K562 (cell line): Measurements from ENCODE around the gene ENTR1. TPM values are rescaled to one million over a fixed set of nuclear protein-coding genes. Genes with fewer than 3 reads are reported as not detected.

Experiments used
- ATAC-seq: fragments of 200-7000 bp; cut with Tn5 transposase; 3 replicates; pipeline ENCODE4 v1.9.1; 2020; ENCODE audit warnings: moderate library complexity
- BruUV-seq: library from RNA; stranded (reverse); fragments of 400-500 nt; replicated peaks from 2 replicates; lab custom pipeline; 2021; lab: Mats Ljungman, UMichigan
- CTCF ChIA-PET: fragments of 300-600 bp; formaldehyde crosslinking; extraction: SDS; loops from one replicate; lab custom pipeline; 2021; ENCODE audit warnings: low intra/inter-chr PET ratio; lab: Yijun Ruan, JAX
- POLR2A ChIA-PET: fragments of 300-600, 350-650 bp; sonication (Branson Sonifier 250); formaldehyde crosslinking; extraction: SDS; loops from one replicate; lab custom pipeline; 2021; ENCODE audit warnings: antibody characterized with exemption, inconsistent platforms; lab: Yijun Ruan, JAX
- DNase-seq, 4 experiments: peaks; one replicate each; pipeline versions ENCODE4 v3.0.0 to v3.0.0-alpha.2; 2011 to 2018; ENCODE audit warnings: low spot score in 3 of 4, mixed read lengths in 3 of 4; ENCODE audit errors: extremely low read depth in 1 of 4
- FAIRE-seq: peaks from 2 replicates; lab custom pipeline; 2011; peaks lifted over from hg19 to GRCh38; lab: Jason Lieb, UNC
- H2AFZ ChIP-seq: 2 replicates; pipeline ENCODE4 v1.6.0; 2011; ENCODE audit warnings: low read depth, low read length, control low read depth, inconsistent platforms
- H3K27ac ChIP-seq: fragments of 200-600 bp; 3 replicates; pipeline ENCODE4 v1.8.0; 2011; ENCODE audit warnings: low read depth, mild to moderate bottlenecking, control low read depth, inconsistent platforms, low read length, moderate library complexity, mixed read lengths; ENCODE audit errors: extremely low read depth
- H3K27me3 ChIP-seq, 2 experiments: fragments of 300-600 bp in 1 of 2; 2 replicates in 1 of 2; 3 replicates in 1 of 2; pipeline versions ENCODE4 v1.6.0 to v1.8.0; 2011; ENCODE audit warnings: inconsistent platforms in 2 of 2, low read length in 2 of 2, mild to moderate bottlenecking in 1 of 2, mixed read lengths in 1 of 2, moderate library complexity in 1 of 2; ENCODE audit not compliant: control insufficient read depth in 2 of 2, insufficient read depth in 2 of 2
- H3K36me3 ChIP-seq: fragments of 300-600 bp; 3 replicates; pipeline ENCODE4 v1.8.0; 2011; ENCODE audit warnings: mild to moderate bottlenecking, low read length, inconsistent platforms; ENCODE audit not compliant: control insufficient read depth, insufficient read depth
- H3K4me1 ChIP-seq, 2 experiments: fragments of 200-600 bp in 1 of 2; replicated peaks in 1 of 2; 2 replicates in 1 of 2; 3 replicates in 1 of 2; pipeline versions ENCODE4 v1.5.1 to v1.8.0; 2011; ENCODE audit warnings: inconsistent platforms in 2 of 2, low read length in 2 of 2, mild to moderate bottlenecking in 1 of 2, mixed read lengths in 1 of 2, moderate library complexity in 1 of 2; ENCODE audit not compliant: control insufficient read depth in 2 of 2, insufficient read depth in 2 of 2
- H3K4me2 ChIP-seq: 2 replicates; pipeline ENCODE4 v1.6.1; 2011; ENCODE audit warnings: low read length, control low read depth, inconsistent platforms, mixed read lengths; ENCODE audit not compliant: insufficient read depth
- H3K4me3 ChIP-seq: fragments of 200-600 bp; sonication (generic), shearing (Covaris generic); 2 replicates; pipeline ENCODE4 v1.5.1; 2016; ENCODE audit warnings: control low read depth, inconsistent platforms
- H3K79me2 ChIP-seq: fragments of 200-600 bp; 3 replicates; pipeline ENCODE4 v1.8.0; 2011; ENCODE audit warnings: low read length, inconsistent platforms; ENCODE audit not compliant: control insufficient read depth, insufficient read depth
- H3K9ac ChIP-seq, 2 experiments: 2 replicates each; pipeline versions ENCODE4 v1.6.0 to v1.6.1; 2011; ENCODE audit warnings: low read depth in 2 of 2, low read length in 2 of 2, control low read depth in 1 of 2, inconsistent platforms in 1 of 2, mild to moderate bottlenecking in 1 of 2, mixed read lengths in 1 of 2; ENCODE audit not compliant: insufficient read depth in 1 of 2
- H3K9me1 ChIP-seq: one replicate; pipeline ENCODE4 v1.6.0; 2011; ENCODE audit warnings: inconsistent platforms, mild to moderate bottlenecking, low read length, moderate library complexity; ENCODE audit not compliant: control insufficient read depth, insufficient read depth
- H3K9me3 ChIP-seq: replicated peaks from 2 replicates; pipeline ENCODE4 v1.5.1; 2011; ENCODE audit warnings: low read depth, low read length, inconsistent platforms; ENCODE audit not compliant: control insufficient read depth, insufficient read depth
- H4K20me1 ChIP-seq: replicated peaks from 2 replicates; pipeline ENCODE4 v1.6.1; 2011; ENCODE audit warnings: low read length, inconsistent platforms, mixed read lengths; ENCODE audit not compliant: control insufficient read depth, insufficient read depth
- CCNT2 ChIP-seq: IDR thresholded peaks from 2 replicates; pipeline ENCODE4 v1.6.1; 2011; ENCODE audit warnings: borderline replicate concordance, low read depth, mild to moderate bottlenecking, moderate library complexity, mixed read lengths, low read length; ENCODE audit not compliant: insufficient read length; ENCODE audit errors: extremely low read depth
- E2F6 ChIP-seq, 2 experiments: IDR thresholded peaks; 2 replicates each; pipeline ENCODE4 v1.6.1; 2011; ENCODE audit warnings: borderline replicate concordance in 1 of 2, control low read depth in 1 of 2, low read depth in 1 of 2, low read length in 1 of 2, mild to moderate bottlenecking in 1 of 2, mixed read lengths in 1 of 2, moderate library complexity in 1 of 2; ENCODE audit not compliant: insufficient read depth in 1 of 2, insufficient read length in 1 of 2, poor library complexity in 1 of 2, severe bottlenecking in 1 of 2; ENCODE audit errors: extremely low read depth in 1 of 2
- ETV5 ChIP-seq: sonication (generic); formaldehyde crosslinking; IDR thresholded peaks from 2 replicates; pipeline ENCODE4 v1.4.0; 2020; ENCODE audit warnings: low read depth, mild to moderate bottlenecking, missing genetic modification reagents
- GABPB1 ChIP-seq: sonication (generic); formaldehyde crosslinking; IDR thresholded peaks from 2 replicates; pipeline ENCODE4 v1.8.0; 2022; ENCODE audit warnings: mild to moderate bottlenecking, missing genetic modification reagents
- HDAC1 ChIP-seq, 2 experiments: fragments of 450-650 bp; IDR thresholded peaks; 2 replicates each; pipeline ENCODE4 v1.6.1; 2016 to 2017; ENCODE audit warnings: inconsistent platforms in 1 of 2, mild to moderate bottlenecking in 1 of 2, moderate library complexity in 1 of 2
- RREB1 ChIP-seq: fragments of 250-450 bp; sonication (Bioruptor Pico); IDR thresholded peaks from 2 replicates; pipeline ENCODE4 v1.4.0; 2020
- SIRT6 ChIP-seq: IDR thresholded peaks from one replicate; pipeline ENCODE4 v1.6.1; 2012; ENCODE audit warnings: low read depth, mild to moderate bottlenecking, control low read depth, inconsistent platforms, low read length, moderate library complexity
- ZBTB7A ChIP-seq: IDR thresholded peaks from 2 replicates; pipeline ENCODE4 v1.6.1; 2011; ENCODE audit warnings: low read depth, mild to moderate bottlenecking, low read length, moderate library complexity, borderline replicate concordance; ENCODE audit not compliant: control insufficient read depth
- WGBS: fragments of 100-300 bp; shearing (Covaris generic); methylation state at CpG from one replicate; pipeline ENCODE4 v1.1.6; 2016; ENCODE audit warnings: low coverage, mixed read lengths; ENCODE audit not compliant: insufficient coverage; ENCODE audit errors: missing lambda C conversion rate; 5-methylcytosine and 5-hydroxymethylcytosine counted together
- in situ Hi-C: fragments of 300-500 bp; cut with MboI; formaldehyde crosslinking; loops from 4 replicates; pipeline ENCODE4 v1.15.0; 2018; ENCODE audit warnings: inconsistent platforms, mixed read lengths
- intact Hi-C: fragments of 100-400 bp; cut with micrococcal nuclease; formaldehyde crosslinking; loops from 2 replicates; pipeline ENCODE4 v1.14.2; 2022
- polyA plus RNA-seq, 8 experiments: library from polyadenylated mRNA; depleted of rRNA in 4 of 8; stranded (reverse) in 5 of 8; unstranded in 3 of 8; fragments of >200 nt; fragmentation: Nextera tagmentation in 2 of 8; fragmentation: Illumina TruSeq in 1 of 8; extraction: Ambion mirVana in 2 of 8; extraction: Trizol in 1 of 8; gene quantifications; 2 replicates each; pipeline versions ENCODE4 v1.2.1 to v1.2.3, GENCODE V29; 2011 to 2014; ENCODE audit warnings: inconsistent platforms in 1 of 8, missing spikeins in 1 of 8
- total RNA-seq, 7 experiments: library from RNA; depleted of rRNA in 6 of 7; stranded (reverse); fragments of >200 nt in 6 of 7; fragmentation: Illumina TruSeq in 2 of 7; extraction: Trizol in 2 of 7; gene quantifications; 2 replicates each; pipeline versions ENCODE4 v1.2.1 to v1.2.3, GENCODE V29; 2011 to 2021; ENCODE audit warnings: low replicate concordance in 1 of 7

The ENTR1 gene
- total and polyA plus RNA-seq, 9 of the 15 experiments (the other 6 are each of a cell fraction or from before 2014, with no cell fraction given) = 6.7 to 106 (median 72.6) TPM

GRCh38 chr9:136438548-136439480, 28.4 kb upstream of the ENTR1 start:
- Histone ChIP-seq H3K4me3 (peak overlapping the region; percentile 92), H3K36me3 (peaks cover 61% of the 10 kb centered on the region; the same call in 2 of the 3 replicates), H3K4me1 (peaks cover 21 to 61% of the 10 kb centered on the region in 2 experiments), H3K9me3 (no peaks in the 10 kb centered on the region), H3K9me1 (peaks cover 14% of the 10 kb centered on the region), H3K9ac (peak overlapping the region; percentile 82 to 98; a peak in 3 of 4 replicates), H2AFZ (peak overlapping the region; percentile 79), H3K27me3 (no peaks in the 10 kb centered on the region), H3K27ac (peak overlapping the region; percentile 87), H3K4me2 (peak overlapping the region; percentile 83), H3K79me2 (peaks cover 49% of the 10 kb centered on the region), H4K20me1 (peaks cover 28% of the 10 kb centered on the region; the same call in 1 of the 2 replicates)
- intact Hi-C loops (no loop called here), in situ Hi-C loops (no loop called here)
- no TSS peak for BruUV-seq
- ChIA-PET CTCF (interaction anchor here (0.6 kb wide), 1 partner anchor 193 kb away, joined by 3 read pairs; no protein-coding TSS in a partner anchor), POLR2A (interaction anchor here (0.8 to 2.2 kb wide), 4 partner anchors 9 to 76 kb away, joined by 3 to 9 read pairs (median 4); partner anchors contain the start of genes ENTR1 and PMPCA)
- peak; percentile 47 to 78 (median 72) for DNase-seq
- WGBS = 3% methylated on average over 39 of the region's 91 CpGs
- no peak for FAIRE-seq
- peak; percentile 70 for ATAC-seq
- TF ChIP-seq RREB1 = 0 out of 2 replicates have a peak, but pooled peaks have one; percentile 10
- TF ChIP-seq HDAC1 (IDR thresholded peaks at IDR 0.05) = peak in 1 of 2 experiments; percentile 20; a peak in 1 of 4 replicates
- peak; percentile 16 for TF ChIP-seq CCNT2
- TF ChIP-seq SIRT6 = no peak
- peak; percentile 37 for TF ChIP-seq ZBTB7A
- 0 out of 2 replicates have a peak, but pooled peaks have one; percentile 45 for TF ChIP-seq ETV5 (CRISPR knock-in tag)
- 0 out of 2 replicates have a peak, but pooled peaks have one; percentile 11 for TF ChIP-seq GABPB1 (CRISPR knock-in tag)
- peak in 1 of 2 experiments; percentile 8 for TF ChIP-seq E2F6 (IDR thresholded peaks at IDR 0.05; ENCODE audit: borderline replicate concordance in 1 of 2, extremely low read depth in 1 of 2, insufficient read depth in 1 of 2, insufficient read length in 1 of 2, low read depth in 1 of 2, low read length in 1 of 2, poor library complexity in 1 of 2, severe bottlenecking in 1 of 2)
